Thyroid gland (tissue), 4 donors: Measurements from ENCODE around the gene PCBP3.

Experiments used
- CTCF ChIP-seq, 6 experiments: fragments of 200-600 bp in 3 of 6; fragments of 450-650 bp in 3 of 6; sonication (generic) in 3 of 6; IDR thresholded peaks; one replicate each; pipeline ENCODE4 v1.5.1; 2016 to 2019; ENCODE audit warnings: antibody characterized with exemption in 6 of 6, mild to moderate bottlenecking in 2 of 6, inconsistent platforms in 1 of 6, moderate library complexity in 1 of 6
- POLR2A ChIP-seq, 2 donors: fragments of 450-650 bp; IDR thresholded peaks; one replicate each; pipeline ENCODE4 v1.6.1; 2017; ENCODE audit warnings: antibody characterized with exemption in 2 of 2, mild to moderate bottlenecking in 2 of 2, moderate library complexity in 1 of 2

- TF ChIP-seq CTCF (IDR thresholded peaks at IDR 0.05) (no peak), POLR2A (IDR thresholded peaks at IDR 0.05) (no peak)
Measured at GRCh38 chr21:45763074-45763473, 119.5 kb downstream of the PCBP3 start.
